Spleen (tissue), 11 donors: ENCODE measurements around the gene EFNA5. TPM values are rescaled to one million over a fixed set of nuclear protein-coding genes. Genes with fewer than 3 reads are reported as not detected.

Experiments
- DNase-seq: peaks from one replicate; pipeline ENCODE4 v3.0.0-alpha.2; 2020
- H3K27ac ChIP-seq, 8 donors: fragments of 200-600 bp; sonication (generic) in 7 of 8; 1 replicate in 4 of 8; 2 replicates in 4 of 8; pipeline versions ENCODE4 v1.5.0 to v1.8.0; 2016 to 2021; ENCODE audit warnings: inconsistent platforms in 4 of 8, mild to moderate bottlenecking in 4 of 8, moderate library complexity in 1 of 8
- H3K27me3 ChIP-seq, 7 donors: fragments of 200-600 bp; sonication (generic) in 6 of 7; replicated peaks in 1 of 7; 1 replicate in 4 of 7; 2 replicates in 3 of 7; pipeline versions ENCODE4 v1.5.0 to v1.8.0; 2016 to 2021; ENCODE audit warnings: inconsistent platforms in 3 of 7, mild to moderate bottlenecking in 1 of 7
- H3K36me3 ChIP-seq, 6 donors: fragments of 200-600 bp; sonication (generic) in 5 of 6; 1 replicate in 4 of 6; 2 replicates in 2 of 6; pipeline versions ENCODE4 v1.5.0 to v1.8.0; 2016 to 2021; ENCODE audit warnings: inconsistent platforms in 2 of 6
- H3K4me1 ChIP-seq, 6 donors: fragments of 200-600 bp; sonication (generic) in 5 of 6; 1 replicate in 3 of 6; 2 replicates in 3 of 6; pipeline versions ENCODE4 v1.5.0 to v1.8.0; 2016 to 2021; ENCODE audit warnings: inconsistent platforms in 3 of 6
- H3K4me3 ChIP-seq, 8 donors: fragments of 200-600 bp; sonication (generic) in 7 of 8; 1 replicate in 4 of 8; 2 replicates in 4 of 8; pipeline versions ENCODE4 v1.5.0 to v1.8.0; 2016 to 2021; ENCODE audit warnings: inconsistent platforms in 4 of 8, mild to moderate bottlenecking in 4 of 8, moderate library complexity in 2 of 8
- H3K9me3 ChIP-seq, 8 donors: fragments of 200-600 bp; sonication (generic) in 7 of 8; 1 replicate in 4 of 8; 2 replicates in 4 of 8; pipeline versions ENCODE4 v1.5.0 to v1.8.0; 2016 to 2021; ENCODE audit warnings: inconsistent platforms in 4 of 8
- CTCF ChIP-seq, 11 experiments: fragments of 200-600 bp in 7 of 11; fragments of 450-650 bp in 4 of 11; sonication (generic) in 4 of 11; IDR thresholded peaks in 8 of 11; conservative IDR thresholded peaks in 3 of 11; 1 replicate in 7 of 11; 2 replicates in 4 of 11; pipeline versions ENCODE4 v1.4.0 to v1.8.0; 2016 to 2021; ENCODE audit warnings: antibody characterized with exemption in 11 of 11, inconsistent platforms in 4 of 11, mild to moderate bottlenecking in 1 of 11
- POLR2A ChIP-seq, 3 donors: fragments of 450-650 bp; IDR thresholded peaks; one replicate each; pipeline ENCODE4 v1.5.1; 2017; ENCODE audit warnings: antibody characterized with exemption in 3 of 3, mild to moderate bottlenecking in 1 of 3
- POLR2AphosphoS5 ChIP-seq, 3 donors: sonication (generic); formaldehyde crosslinking; IDR thresholded peaks; one replicate each; pipeline ENCODE4 v1.5.1; 2017; ENCODE audit warnings: antibody characterized with exemption in 3 of 3
- WGBS, 5 donors: extraction: QIAGEN DNeasy Blood & Tissue Kit in 3 of 5; methylation state at CpG; one replicate each; pipeline versions ENCODE4 v1.1.5 to v1.1.7; 2013 to 2018; 5-methylcytosine and 5-hydroxymethylcytosine counted together
- intact Hi-C: fragments of 100-400 bp; cut with DNase I; formaldehyde crosslinking; loops from one replicate; pipeline ENCODE4 v1.15.0; 2023; ENCODE audit warnings: low total_unique reads
- polyA plus RNA-seq, 3 donors: library from polyadenylated mRNA; stranded (reverse); fragments of 200-250 nt; gene quantifications; one replicate each; pipeline ENCODE4 v1.2.1, GENCODE V29; 2013
- total RNA-seq, 7 donors: library from RNA; depleted of rRNA in 3 of 7; stranded (reverse); fragments of >200 nt in 3 of 7; fragmentation: NEBNext Ultra II Directional in 4 of 7; extraction: Animal tissue kit (Norgen Biotek cat#: 25700) in 4 of 7; gene quantifications; one replicate each; pipeline versions ENCODE4 v1.1.0 to v1.2.1, GENCODE V29; 2016 to 2021
- donor health status: healthy with polysubstance abuse.
- donor health status: DM: no; HTN: no; CAD: no; lungs with moderate emphysema.
- donor health status: DM: no; HTN: no; CAD: no.
- donor health status: Bipolar disorder and iron deficiency.
- donor health status: healthy.
- donor health status: DM: no; HTN: no; CAD: no.
- donor health status: DM: yes; HTN: yes; CAD: no.

EFNA5 gene
- total and polyA plus RNA-seq, 10 donors, result 0.33 to 29.0 (median 12.2) TPM

- 86 to 96% (median 94%) methylated on average over 3 of the region's 3 CpGs for WGBS, 5 donors
- peaks cover 0 to 4% (median 0%) of the 10 kb centered on the region in 8 donors for H3K9me3 ChIP-seq
- H3K4me3 ChIP-seq, result no peak overlapping the region
- TF ChIP-seq POLR2AphosphoS5 (IDR thresholded peaks at IDR 0.05), result no peak
- no peak for TF ChIP-seq POLR2A (IDR thresholded peaks at IDR 0.05)
- TF ChIP-seq CTCF (IDR thresholded peaks at IDR 0.05 in 8 of 11, conservative IDR thresholded peaks at IDR 0.05 in 3 of 11), result no peak
- no peaks in the 10 kb centered on the region for H3K27me3 ChIP-seq
- no peak overlapping the region for H3K27ac ChIP-seq
- DNase-seq, result no peak
- no peaks in the 10 kb centered on the region for H3K36me3 ChIP-seq
- no peaks in the 10 kb centered on the region for H3K4me1 ChIP-seq
- intact Hi-C loops, result no loop called here
Observed at GRCh38 chr5:107449369-107449768, 221.4 kb downstream of the EFNA5 start.

- Histone ChIP-seq H3K27me3 (no peaks in the 10 kb centered on the region), H3K4me1 (no peaks in the 10 kb centered on the region), H3K27ac (no peak overlapping the region), H3K36me3 (no peaks in the 10 kb centered on the region), H3K4me3 (no peak overlapping the region), H3K9me3 (peaks cover 0 to 4% (median 0%) of the 10 kb centered on the region in 8 donors)
- WGBS, 5 donors, result 74 to 93% (median 78%) methylated on average over 6 of the region's 6 CpGs
- DNase-seq, result no peak
- intact Hi-C loops, result no loop called here
- no peak for TF ChIP-seq CTCF (IDR thresholded peaks at IDR 0.05 in 8 of 11, conservative IDR thresholded peaks at IDR 0.05 in 3 of 11)
- no peak for TF ChIP-seq POLR2A (IDR thresholded peaks at IDR 0.05)
- TF ChIP-seq POLR2AphosphoS5 (IDR thresholded peaks at IDR 0.05), result no peak
Observed at GRCh38 chr5:107447587-107447986, 223.2 kb downstream of the EFNA5 start.

GRCh38 chr5:107446972-107447371 is 223.8 kb downstream of the EFNA5 start:
- 74 to 93% (median 88%) methylated on average over 3 of the region's 3 CpGs for WGBS, 5 donors
- H3K4me1 ChIP-seq, result no peaks in the 10 kb centered on the region
- TF ChIP-seq CTCF (IDR thresholded peaks at IDR 0.05 in 8 of 11, conservative IDR thresholded peaks at IDR 0.05 in 3 of 11) (no peak), POLR2AphosphoS5 (IDR thresholded peaks at IDR 0.05) (no peak), POLR2A (IDR thresholded peaks at IDR 0.05) (no peak)
- no peaks in the 10 kb centered on the region for H3K36me3 ChIP-seq
- no peak overlapping the region for H3K4me3 ChIP-seq
- peaks cover 0 to 4% (median 0%) of the 10 kb centered on the region in 8 donors for H3K9me3 ChIP-seq
- DNase-seq, result no peak
- intact Hi-C loops, result no loop called here
- no peaks in the 10 kb centered on the region for H3K27me3 ChIP-seq
- H3K27ac ChIP-seq, result no peak overlapping the region

DNA sequence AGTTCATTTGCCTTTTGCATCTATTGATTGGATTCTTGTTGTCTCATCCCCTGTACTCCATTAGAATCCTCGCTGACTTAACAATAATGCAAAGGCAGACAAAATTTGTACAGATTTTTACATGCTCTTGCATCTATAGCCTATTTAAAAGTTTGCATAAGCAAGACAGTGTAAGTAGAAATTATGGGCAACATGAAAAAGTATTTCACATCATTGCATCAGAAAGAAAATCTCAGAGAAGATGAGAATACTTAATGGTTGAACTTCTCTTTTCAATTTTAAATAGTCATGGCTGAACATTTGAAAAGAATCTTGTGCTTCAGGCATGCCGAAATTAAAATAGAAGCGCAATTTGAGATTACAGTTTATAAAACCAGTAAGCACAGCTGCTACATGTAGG is 226.4 kb downstream of the EFNA5 start:
- 86 to 94% (median 90%) methylated on average over 3 of the region's 3 CpGs for WGBS, 5 donors
- Histone ChIP-seq H3K36me3 (no peaks in the 10 kb centered on the region), H3K4me3 (no peak overlapping the region), H3K27me3 (no peaks in the 10 kb centered on the region), H3K27ac (no peak overlapping the region), H3K9me3 (peaks cover 0 to 5% (median 3%) of the 10 kb centered on the region in 8 donors), H3K4me1 (no peaks in the 10 kb centered on the region)
- no peak for DNase-seq
- no peak for TF ChIP-seq POLR2AphosphoS5 (IDR thresholded peaks at IDR 0.05)
- TF ChIP-seq POLR2A (IDR thresholded peaks at IDR 0.05), result no peak
- TF ChIP-seq CTCF (IDR thresholded peaks at IDR 0.05 in 8 of 11, conservative IDR thresholded peaks at IDR 0.05 in 3 of 11), result no peak
- intact Hi-C loops, result no loop called here
